Stromal cell of bone marrow (primary cell): ENCODE results near the gene MTA3.

Experiments used
- DNase-seq: peaks from one replicate; pipeline ENCODE4 v3.0.0-alpha.2; 2012; ENCODE audit warnings: low read depth

MTA3 gene

DNA sequence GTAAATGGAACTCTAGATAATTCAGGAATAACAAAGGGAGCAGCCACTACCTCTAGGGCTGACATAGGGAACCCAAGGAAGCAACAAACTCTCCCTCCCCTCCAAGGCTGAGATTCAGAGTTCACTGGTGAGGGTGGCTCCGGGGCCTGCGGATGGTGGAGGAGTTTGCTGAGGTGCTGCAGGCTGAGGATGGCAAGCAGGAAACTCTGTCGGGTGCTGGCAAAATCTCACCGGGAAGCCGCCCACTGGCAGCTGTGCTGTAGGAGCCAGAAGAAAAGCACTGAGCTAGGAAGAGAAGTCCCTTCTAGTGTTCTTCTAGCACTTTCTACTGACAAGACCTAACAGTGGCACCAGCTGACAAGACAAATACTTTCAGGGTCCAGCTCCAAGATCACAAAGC, 236.5 kb downstream of the MTA3 start:
- DNase-seq = no peak
